WERI-Rb-1 (cell line): Measurements from ENCODE around the gene CUTA.

Source experiments
- DNase-seq: peaks from one replicate; pipeline ENCODE4 v3.0.0-alpha.2; 2020
- H3K27ac ChIP-seq: fragments of 250-450 bp; sonication (Bioruptor Pico); 2 replicates; pipeline ENCODE4 v1.5.1; 2020; ENCODE audit warnings: mild to moderate bottlenecking, moderate library complexity
- H3K27me3 ChIP-seq: fragments of 250-450 bp; sonication (Bioruptor Pico); 2 replicates; pipeline ENCODE4 v1.5.1; 2021; ENCODE audit warnings: mild to moderate bottlenecking, low read depth, moderate library complexity; ENCODE audit not compliant: insufficient read depth, severe bottlenecking
- H3K36me3 ChIP-seq: fragments of 250-450 bp; sonication (Bioruptor Pico); 2 replicates; pipeline ENCODE4 v1.5.1; 2020; ENCODE audit warnings: mild to moderate bottlenecking, moderate library complexity
- H3K4me3 ChIP-seq: 2 replicates; pipeline ENCODE4 v1.5.1; 2011; ENCODE audit warnings: low read depth, mild to moderate bottlenecking, control low read depth, low read length
- H3K9me3 ChIP-seq: fragments of 250-450 bp; sonication (Bioruptor Pico); 2 replicates; pipeline ENCODE4 v1.5.1; 2021; ENCODE audit warnings: mild to moderate bottlenecking, moderate library complexity; ENCODE audit not compliant: severe bottlenecking
- CTCF ChIP-seq: IDR thresholded peaks from 2 replicates; pipeline ENCODE4 v1.5.1; 2011; ENCODE audit warnings: low read depth, mild to moderate bottlenecking, control low read depth, inconsistent platforms, low read length

CUTA gene

GRCh38 chr6:33417903-33418689 lies at the start of gene CUTA:
CUTA (minus strand) TSS chr6:33418107; CDS start chr6:33418000, 107 bp downstream.
- peak; percentile 51 for TF ChIP-seq CTCF
- peak; percentile 100 for DNase-seq
- peak within 1 kb of the TSS; percentile 83 for H3K27ac ChIP-seq
- H3K27me3 ChIP-seq = no peaks in the 10 kb centered on the region
- H3K9me3 ChIP-seq = no peaks in the 10 kb centered on the region
- H3K4me3 ChIP-seq = peak within 1 kb of the TSS; percentile 82
- peaks cover 57% of the 10 kb centered on the region for H3K36me3 ChIP-seq

- TF ChIP-seq CTCF = no peak
- Histone ChIP-seq H3K9me3 (peaks cover 11% of the 10 kb centered on the region), H3K27ac (no peak overlapping the region), H3K4me3 (no peak overlapping the region), H3K36me3 (no peaks in the 10 kb centered on the region), H3K27me3 (no peaks in the 10 kb centered on the region)
- no peak for DNase-seq
Measured at GRCh38 chr6:33467091-33467490, 49.2 kb upstream of the CUTA start.

GRCh38 chr6:33466075-33466735 lies 48.3 kb upstream of the CUTA start:
- H3K27me3 ChIP-seq = no peaks in the 10 kb centered on the region
- no peak overlapping the region for H3K4me3 ChIP-seq
- no peak for DNase-seq
- no peak for TF ChIP-seq CTCF
- H3K27ac ChIP-seq = no peak overlapping the region
- peaks cover 11% of the 10 kb centered on the region for H3K9me3 ChIP-seq
- H3K36me3 ChIP-seq = no peaks in the 10 kb centered on the region

GRCh38 chr6:33459226-33459625 lies 41.3 kb upstream of the CUTA start:
- H3K27me3 ChIP-seq = no peaks in the 10 kb centered on the region

GRCh38 chr6:33458676-33459075 lies 40.8 kb upstream of the CUTA start:
- no peaks in the 10 kb centered on the region for H3K27me3 ChIP-seq
- H3K4me3 ChIP-seq = no peak overlapping the region
- H3K27ac ChIP-seq = no peak overlapping the region
- no peak for TF ChIP-seq CTCF
- no peaks in the 10 kb centered on the region for H3K9me3 ChIP-seq
- H3K36me3 ChIP-seq = peaks cover 23% of the 10 kb centered on the region
- DNase-seq = no peak

More at GRCh38 chr6:33459226-33459625, 41.3 kb upstream of the CUTA start:
- H3K4me3 ChIP-seq = no peak overlapping the region
- H3K27ac ChIP-seq = no peak overlapping the region
- TF ChIP-seq CTCF = no peak
- peaks cover 23% of the 10 kb centered on the region for H3K36me3 ChIP-seq
- no peak for DNase-seq
- H3K9me3 ChIP-seq = no peaks in the 10 kb centered on the region
